Bronchial epithelial cell (primary cell): ENCODE results near the gene PLPP2. TPM values are rescaled to one million over a fixed set of nuclear protein-coding genes. Genes with fewer than 3 reads are reported as not detected.

Experiments used
- DNase-seq: peaks from one replicate; pipeline ENCODE4 v3.0.0-alpha.2; 2010; ENCODE audit warnings: low read depth
- FAIRE-seq: peaks from 2 replicates; lab custom pipeline; 2011; peaks lifted over from hg19 to GRCh38; lab: Jason Lieb, UNC
- H3K27me3 ChIP-seq: 2 replicates; pipeline ENCODE4 v1.5.1; 2011; ENCODE audit warnings: low read length; ENCODE audit not compliant: control insufficient read depth, insufficient read depth
- H3K36me3 ChIP-seq: 2 replicates; pipeline ENCODE4 v1.5.1; 2011; ENCODE audit warnings: low read length; ENCODE audit not compliant: control insufficient read depth, insufficient read depth
- H3K4me3 ChIP-seq: 2 replicates; pipeline ENCODE4 v1.5.1; 2011; ENCODE audit warnings: mild to moderate bottlenecking, low read depth, low read length, control low read depth
- total RNA-seq: library from RNA; depleted of rRNA; stranded (reverse); fragments of >200 nt; gene quantifications from 2 replicates; pipeline ENCODE4 v1.2.1, GENCODE V29; 2014
- TF ChIP-seq, protein P1 (sequence below): IDR thresholded peaks from 2 replicates; pipeline ENCODE4 v1.5.1; 2011; ENCODE audit warnings: mild to moderate bottlenecking, moderate library complexity, low read length, control low read depth, inconsistent platforms; ENCODE audit not compliant: insufficient read depth, severe bottlenecking

Gene PLPP2
- total RNA-seq, 1 donor from 2014 or later: 39.8 TPM

DNA sequence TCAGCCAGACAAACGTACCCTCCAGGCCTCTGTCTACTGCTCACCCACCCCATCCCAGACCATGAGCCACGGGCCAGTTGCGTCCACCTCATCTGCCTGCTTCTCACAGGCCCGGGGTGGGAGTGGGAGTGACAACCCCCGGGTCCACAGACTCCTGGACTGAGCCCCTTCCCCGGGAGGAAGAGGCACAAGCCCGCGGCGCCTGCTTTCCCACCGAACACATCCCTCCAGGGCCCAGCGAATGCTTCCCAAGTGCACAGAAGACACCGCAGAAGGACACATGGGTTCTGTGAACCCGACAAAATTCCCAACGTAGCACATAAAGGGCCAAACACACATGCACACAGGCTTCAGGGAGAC lies 18.0 kb upstream of the PLPP2 start:
- Histone ChIP-seq H3K36me3 (peaks cover 12% of the 10 kb centered on the region), H3K27me3 (no peaks in the 10 kb centered on the region), H3K4me3 (no peak overlapping the region)
- FAIRE-seq: no peak
- TF ChIP-seq, protein P1, sequence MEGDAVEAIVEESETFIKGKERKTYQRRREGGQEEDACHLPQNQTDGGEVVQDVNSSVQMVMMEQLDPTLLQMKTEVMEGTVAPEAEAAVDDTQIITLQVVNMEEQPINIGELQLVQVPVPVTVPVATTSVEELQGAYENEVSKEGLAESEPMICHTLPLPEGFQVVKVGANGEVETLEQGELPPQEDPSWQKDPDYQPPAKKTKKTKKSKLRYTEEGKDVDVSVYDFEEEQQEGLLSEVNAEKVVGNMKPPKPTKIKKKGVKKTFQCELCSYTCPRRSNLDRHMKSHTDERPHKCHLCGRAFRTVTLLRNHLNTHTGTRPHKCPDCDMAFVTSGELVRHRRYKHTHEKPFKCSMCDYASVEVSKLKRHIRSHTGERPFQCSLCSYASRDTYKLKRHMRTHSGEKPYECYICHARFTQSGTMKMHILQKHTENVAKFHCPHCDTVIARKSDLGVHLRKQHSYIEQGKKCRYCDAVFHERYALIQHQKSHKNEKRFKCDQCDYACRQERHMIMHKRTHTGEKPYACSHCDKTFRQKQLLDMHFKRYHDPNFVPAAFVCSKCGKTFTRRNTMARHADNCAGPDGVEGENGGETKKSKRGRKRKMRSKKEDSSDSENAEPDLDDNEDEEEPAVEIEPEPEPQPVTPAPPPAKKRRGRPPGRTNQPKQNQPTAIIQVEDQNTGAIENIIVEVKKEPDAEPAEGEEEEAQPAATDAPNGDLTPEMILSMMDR: no peak
- no peak for DNase-seq

DNA sequence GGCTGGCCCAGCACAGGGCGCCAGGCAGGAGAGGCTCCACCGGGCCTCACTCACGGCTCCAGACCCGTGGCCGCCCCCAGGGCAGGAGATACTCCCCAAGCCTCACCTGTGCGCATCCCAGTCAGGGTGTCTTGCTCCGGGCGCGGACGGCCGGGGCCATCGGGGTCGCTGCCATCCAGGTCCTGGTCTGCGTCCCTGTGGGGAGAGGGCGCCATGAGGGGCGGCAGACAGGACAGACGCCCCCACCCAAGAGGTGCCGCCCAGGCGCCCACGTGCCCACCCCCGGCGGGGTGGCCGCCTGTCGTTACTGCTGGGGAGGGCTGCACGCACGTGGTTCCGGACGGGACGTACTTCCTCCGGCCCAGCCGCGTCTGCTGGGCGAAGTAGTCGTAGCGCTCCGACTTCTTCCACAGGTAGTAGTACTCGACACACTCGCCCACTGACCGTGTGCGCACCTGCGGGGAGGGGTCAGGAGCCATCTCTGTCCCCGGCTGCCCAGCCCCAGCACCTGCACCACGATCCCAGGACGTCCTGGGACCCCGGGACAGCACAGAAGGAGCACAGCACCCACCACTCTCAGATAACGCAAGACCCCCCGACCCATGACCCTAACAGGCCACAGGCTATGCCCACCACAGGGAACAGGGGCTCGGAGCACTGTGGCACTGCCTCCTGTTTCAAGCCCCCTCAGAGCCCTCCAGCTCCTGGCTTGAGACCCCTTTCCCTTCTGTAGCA lies 17.4 kb upstream of the PLPP2 start:
- TF ChIP-seq, protein P1: no peak
- no peaks in the 10 kb centered on the region for H3K27me3 ChIP-seq
- H3K4me3 ChIP-seq: no peak overlapping the region
- FAIRE-seq (no peak), DNase-seq (no peak)
- H3K36me3 ChIP-seq: peaks cover 12% of the 10 kb centered on the region

DNA sequence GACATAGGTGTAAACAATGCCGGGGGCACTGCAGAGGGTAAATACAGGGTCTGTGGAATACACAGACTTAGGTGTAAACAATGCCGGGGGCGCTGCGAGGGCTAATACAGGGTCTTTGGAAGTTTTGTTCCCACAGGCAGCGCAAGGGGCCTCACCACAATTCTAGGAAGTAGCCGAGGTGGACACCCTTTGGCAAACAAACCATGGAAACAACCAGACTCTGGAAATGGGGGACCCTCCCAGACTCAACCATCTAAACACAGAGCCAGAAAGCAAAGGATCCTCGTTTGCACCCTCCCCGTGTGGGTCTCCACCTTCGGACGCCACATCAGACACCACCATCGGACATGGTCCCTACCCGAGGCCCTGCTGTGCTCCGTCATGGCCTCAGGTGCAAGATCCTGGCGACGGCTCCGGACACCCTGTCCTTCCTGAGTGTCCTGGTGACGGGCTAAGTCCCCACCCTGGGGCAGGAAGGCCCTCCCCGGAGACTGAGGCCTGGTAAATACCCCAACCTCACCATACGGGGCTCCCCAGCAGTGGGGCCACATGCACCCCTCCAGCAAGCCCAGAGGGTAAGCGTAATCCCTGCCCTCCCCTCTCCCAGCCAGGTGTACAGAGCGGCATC lies 16.7 kb upstream of the PLPP2 start:
- Histone ChIP-seq H3K27me3 (no peaks in the 10 kb centered on the region), H3K36me3 (peaks cover 8% of the 10 kb centered on the region), H3K4me3 (no peak overlapping the region)
- TF ChIP-seq, protein P1: no peak
- DNase-seq (no peak), FAIRE-seq (no peak)

DNA sequence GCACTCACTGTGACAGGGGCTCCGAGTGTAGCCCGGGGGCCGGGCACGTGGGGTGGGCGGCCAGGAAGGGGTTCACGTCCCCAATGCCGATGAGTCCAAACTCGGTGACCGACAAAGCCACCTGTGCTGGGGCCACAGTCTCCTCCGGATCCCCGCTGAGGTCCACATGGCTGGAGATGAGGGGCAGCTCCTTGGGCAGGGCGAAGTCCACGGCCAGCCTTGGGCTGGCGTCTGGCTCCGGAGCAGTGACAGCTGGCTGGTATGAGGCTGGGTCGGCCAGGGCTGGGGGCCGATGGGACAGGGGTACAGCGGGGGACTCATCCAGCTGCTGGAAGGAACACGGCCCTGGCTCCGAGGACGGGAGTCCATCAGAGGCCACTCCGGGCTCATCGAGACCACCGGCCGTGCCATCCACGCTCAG lies 15.9 kb upstream of the PLPP2 start:
- DNase-seq: no peak
- TF ChIP-seq, protein P1: no peak
- Histone ChIP-seq H3K27me3 (no peaks in the 10 kb centered on the region), H3K36me3 (peaks cover 8% of the 10 kb centered on the region), H3K4me3 (no peak overlapping the region)
- FAIRE-seq: no peak

DNA sequence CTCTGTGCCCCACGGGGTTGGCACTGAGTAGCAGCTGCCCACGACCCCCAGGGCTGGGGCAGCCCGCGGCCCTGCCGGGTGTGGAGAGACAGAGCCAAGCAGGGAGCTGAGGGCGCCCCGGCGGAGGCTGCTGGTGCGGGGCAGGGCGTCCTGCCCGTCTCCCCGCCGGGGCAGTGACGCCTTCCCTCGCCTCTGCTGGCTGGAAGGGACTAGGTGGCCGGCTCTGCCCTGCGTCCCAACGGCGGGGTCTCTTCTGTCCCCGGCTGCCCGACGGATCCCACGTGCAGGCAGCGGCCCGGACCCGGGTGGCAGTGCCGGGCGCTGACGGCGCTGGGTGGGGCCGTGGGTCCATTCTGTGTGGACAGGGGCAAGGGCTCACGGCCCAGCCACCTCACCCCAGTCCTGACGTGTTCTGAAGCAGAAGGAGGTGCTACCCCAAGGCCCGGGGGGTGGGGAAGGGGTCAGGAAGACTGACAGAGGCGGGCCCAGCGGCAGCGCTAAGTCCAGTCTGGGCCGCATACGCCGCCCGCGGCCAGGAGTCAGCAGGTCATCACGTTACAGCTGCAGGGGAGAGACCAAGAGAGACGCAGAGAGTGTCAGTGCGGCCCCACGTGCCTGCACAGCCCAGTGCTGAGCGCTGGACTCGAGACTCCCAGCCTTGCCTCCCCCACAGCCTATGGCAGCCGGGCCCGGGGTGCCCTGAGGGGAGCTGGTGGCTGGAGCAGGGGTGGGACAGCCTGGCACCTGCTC lies 15.1 kb upstream of the PLPP2 start:
- TF ChIP-seq, protein P1: no peak
- Histone ChIP-seq H3K27me3 (no peaks in the 10 kb centered on the region), H3K4me3 (no peak overlapping the region), H3K36me3 (peaks cover 6% of the 10 kb centered on the region)
- DNase-seq (no peak), FAIRE-seq (no peak)
